Liver (tissue), 9 donors: ENCODE measurements around the gene CRB2. TPM values are rescaled to one million over a fixed set of nuclear protein-coding genes. Genes with fewer than 3 reads are reported as not detected.

Source experiments
- DNase-seq: peaks from one replicate; pipeline ENCODE4 v3.0.0-alpha.2; 2017; ENCODE audit warnings: low spot score
- H3K27ac ChIP-seq, 2 donors: one replicate each; pipeline ENCODE4 v1.7.0; 2013; ENCODE audit warnings: inconsistent platforms in 2 of 2, low read length in 2 of 2, control low read depth in 1 of 2, low read depth in 1 of 2, mild to moderate bottlenecking in 1 of 2
- H3K27me3 ChIP-seq, 4 donors: one replicate each; pipeline versions ENCODE4 v1.6.1 to v1.7.0; 2013; ENCODE audit warnings: low read length in 3 of 4, inconsistent platforms in 1 of 4, mild to moderate bottlenecking in 1 of 4, moderate library complexity in 1 of 4; ENCODE audit not compliant: control insufficient read depth in 4 of 4, insufficient read depth in 4 of 4
- H3K36me3 ChIP-seq, 4 donors: one replicate each; pipeline versions ENCODE4 v1.6.1 to v1.7.0; 2013; ENCODE audit warnings: low read length in 3 of 4, mild to moderate bottlenecking in 3 of 4, low read depth in 1 of 4, moderate library complexity in 1 of 4; ENCODE audit not compliant: control insufficient read depth in 4 of 4, insufficient read depth in 3 of 4
- H3K4me1 ChIP-seq, 4 donors: one replicate each; pipeline versions ENCODE4 v1.6.1 to v1.7.0; 2013; ENCODE audit warnings: low read length in 3 of 4, mild to moderate bottlenecking in 3 of 4, moderate library complexity in 1 of 4; ENCODE audit not compliant: control insufficient read depth in 4 of 4, insufficient read depth in 4 of 4
- H3K4me3 ChIP-seq, 3 donors: one replicate each; pipeline versions ENCODE4 v1.6.1 to v1.7.0; 2013; ENCODE audit warnings: low read length in 3 of 3, control low read depth in 1 of 3, low read depth in 1 of 3, mild to moderate bottlenecking in 1 of 3
- H3K9ac ChIP-seq, 2 donors: one replicate each; pipeline ENCODE4 v1.7.0; 2013; ENCODE audit warnings: low read length in 2 of 2, mild to moderate bottlenecking in 2 of 2, moderate library complexity in 2 of 2, control low read depth in 1 of 2, low read depth in 1 of 2
- H3K9me3 ChIP-seq, 4 donors: one replicate each; pipeline versions ENCODE4 v1.6.1 to v1.7.0; 2013; ENCODE audit warnings: low read length in 3 of 4; ENCODE audit not compliant: control insufficient read depth in 4 of 4
- CTCF ChIP-seq: fragments of 150-350 bp; IDR thresholded peaks from 2 replicates; pipeline ENCODE4 v1.5.1; 2017; ENCODE audit warnings: improper control_type of control experiment, low read depth, low read length; ENCODE audit not compliant: missing input control
- FOXA1 ChIP-seq: IDR thresholded peaks from 2 replicates; pipeline ENCODE4 v1.6.1; 2016; ENCODE audit warnings: antibody characterized with exemption
- FOXA2 ChIP-seq: IDR thresholded peaks from 2 replicates; pipeline ENCODE4 v1.6.1; 2016; ENCODE audit warnings: antibody characterized with exemption
- MAX ChIP-seq: IDR thresholded peaks from 2 replicates; pipeline ENCODE4 v1.6.1; 2016; ENCODE audit warnings: antibody characterized with exemption
- NR2F2 ChIP-seq: IDR thresholded peaks from 2 replicates; pipeline ENCODE4 v1.6.1; 2016; ENCODE audit warnings: antibody characterized with exemption
- RAD21 ChIP-seq, 2 donors: IDR thresholded peaks; 2 replicates each; pipeline ENCODE4 v1.6.1; 2016; ENCODE audit warnings: antibody characterized with exemption in 2 of 2, mild to moderate bottlenecking in 2 of 2
- REST ChIP-seq: IDR thresholded peaks from 2 replicates; pipeline ENCODE4 v1.6.1; 2016; ENCODE audit warnings: antibody characterized with exemption, mild to moderate bottlenecking
- RXRA ChIP-seq, 2 donors: IDR thresholded peaks; 2 replicates each; pipeline ENCODE4 v1.6.1; 2017 to 2018; ENCODE audit warnings: antibody characterized with exemption in 2 of 2, mild to moderate bottlenecking in 1 of 2
- SP1 ChIP-seq: IDR thresholded peaks from 2 replicates; pipeline ENCODE4 v1.6.1; 2018; ENCODE audit warnings: antibody characterized with exemption, mild to moderate bottlenecking
- YY1 ChIP-seq: IDR thresholded peaks from 2 replicates; pipeline ENCODE4 v1.6.1; 2016; ENCODE audit warnings: antibody characterized with exemption, mild to moderate bottlenecking
- ZBTB33 ChIP-seq: IDR thresholded peaks from 2 replicates; pipeline ENCODE4 v1.6.1; 2016; ENCODE audit warnings: antibody characterized with exemption
- WGBS: extraction: QIAGEN DNeasy Blood & Tissue Kit; methylation state at CpG from one replicate; pipeline ENCODE4 v1.1.7; 2013; 5-methylcytosine and 5-hydroxymethylcytosine counted together
- polyA plus RNA-seq, 2 donors: library from polyadenylated mRNA; stranded (reverse) in 1 of 2; unstranded in 1 of 2; fragments of 200-250 nt in 1 of 2; fragments of >200 nt in 1 of 2; fragmentation: Nextera tagmentation in 1 of 2; extraction: Ambion mirVana in 1 of 2; gene quantifications; one replicate each; pipeline versions ENCODE4 v1.2.1 to v1.2.3, GENCODE V29; 2013 to 2015
- total RNA-seq, 2 donors: library from RNA; depleted of rRNA; stranded (reverse); fragments of >200 nt; gene quantifications; one replicate each; pipeline ENCODE4 v1.2.3, GENCODE V29; 2014
- donor health status: healthy.
- donor health status: healthy.
- donor health status: healthy.
- donor health status: healthy.
- donor health status: healthy.

The CRB2 gene
- total and polyA plus RNA-seq, 4 donors, result 1.7 TPM; not detected in 3

GRCh38 chr9:123364241-123364824 is 8.3 kb downstream of the CRB2 start:
- Histone ChIP-seq H3K9ac (no peak overlapping the region), H3K4me3 (no peak overlapping the region), H3K4me1 (no peaks in the 10 kb centered on the region), H3K27me3 (no peaks in the 10 kb centered on the region), H3K27ac (no peak overlapping the region), H3K36me3 (no peaks in the 10 kb centered on the region), H3K9me3 (no peaks in the 10 kb centered on the region)
- 85% methylated on average over 11 of the region's 11 CpGs for WGBS
- TF ChIP-seq ZBTB33, result no peak
- DNase-seq, result no peak

- H3K9me3 ChIP-seq, result no peaks in the 10 kb centered on the region
- H3K27ac ChIP-seq, result no peak overlapping the region
- DNase-seq, result no peak
- H3K27me3 ChIP-seq, result no peaks in the 10 kb centered on the region
- H3K36me3 ChIP-seq, result no peaks in the 10 kb centered on the region
- no peaks in the 10 kb centered on the region for H3K4me1 ChIP-seq
- TF ChIP-seq RXRA (IDR thresholded peaks at IDR 0.05) (no peak), REST (no peak), MAX (no peak), NR2F2 (no peak), CTCF (no peak), YY1 (no peak), FOXA1 (no peak), FOXA2 (no peak), SP1 (no peak), RAD21 (IDR thresholded peaks at IDR 0.05) (no peak)
- H3K4me3 ChIP-seq, result no peak overlapping the region
- no peak overlapping the region for H3K9ac ChIP-seq
- 89% methylated on average over 12 of the region's 12 CpGs for WGBS
Observed at GRCh38 chr9:123365287-123365880, 9.4 kb downstream of the CRB2 start.
